Fibroblast of mammary gland (primary cell): ENCODE data around the gene ITPR3.

Source experiments
- DNase-seq: peaks from one replicate; pipeline ENCODE4 v3.0.0-alpha.2; 2010; ENCODE audit warnings: low read depth
- H3K4me3 ChIP-seq: 2 replicates; pipeline ENCODE4 v1.5.1; 2011; ENCODE audit warnings: low read depth, mild to moderate bottlenecking, low read length, moderate library complexity; ENCODE audit not compliant: control insufficient read depth
- TF ChIP-seq, protein P1 (sequence below): conservative IDR thresholded peaks from 2 replicates; pipeline ENCODE4 v1.5.1; 2011; ENCODE audit warnings: low read depth, low read length, inconsistent platforms; ENCODE audit not compliant: control insufficient read depth, insufficient read depth

ITPR3 gene

DNA sequence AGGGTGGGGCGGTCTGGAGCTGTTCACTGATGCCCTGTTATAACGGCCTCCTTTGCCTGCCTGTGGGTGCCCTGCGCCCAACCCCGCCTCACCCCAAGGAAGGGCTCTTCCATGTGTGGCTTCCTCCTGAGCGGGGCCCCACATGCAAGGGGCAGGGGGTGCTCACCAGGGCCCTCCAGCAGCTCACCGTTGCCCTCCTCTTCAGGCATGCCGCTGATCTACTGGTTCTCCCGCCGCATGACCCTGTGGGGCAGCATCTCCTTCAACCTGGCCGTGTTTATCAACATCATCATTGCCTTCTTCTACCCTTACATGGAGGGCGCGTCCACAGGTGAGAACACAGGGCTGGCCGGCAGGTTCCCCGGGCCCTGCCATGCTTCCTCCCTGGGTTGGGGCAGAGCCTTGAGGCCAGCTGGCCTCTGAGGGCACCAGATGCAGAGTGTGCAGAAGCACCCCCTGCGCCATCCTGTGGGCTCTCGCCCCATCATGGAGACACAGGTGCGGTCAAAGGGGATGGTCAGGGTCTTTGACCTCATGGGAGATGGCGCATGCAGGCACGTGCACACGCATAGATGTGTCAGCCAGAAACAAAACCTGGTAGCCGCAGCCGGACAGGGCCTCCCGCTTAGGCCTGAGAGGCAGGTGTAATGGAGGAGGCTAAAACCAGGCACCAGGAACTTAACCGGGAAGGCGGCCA lies 67.5 kb downstream of the ITPR3 start:
- TF ChIP-seq, protein P1, sequence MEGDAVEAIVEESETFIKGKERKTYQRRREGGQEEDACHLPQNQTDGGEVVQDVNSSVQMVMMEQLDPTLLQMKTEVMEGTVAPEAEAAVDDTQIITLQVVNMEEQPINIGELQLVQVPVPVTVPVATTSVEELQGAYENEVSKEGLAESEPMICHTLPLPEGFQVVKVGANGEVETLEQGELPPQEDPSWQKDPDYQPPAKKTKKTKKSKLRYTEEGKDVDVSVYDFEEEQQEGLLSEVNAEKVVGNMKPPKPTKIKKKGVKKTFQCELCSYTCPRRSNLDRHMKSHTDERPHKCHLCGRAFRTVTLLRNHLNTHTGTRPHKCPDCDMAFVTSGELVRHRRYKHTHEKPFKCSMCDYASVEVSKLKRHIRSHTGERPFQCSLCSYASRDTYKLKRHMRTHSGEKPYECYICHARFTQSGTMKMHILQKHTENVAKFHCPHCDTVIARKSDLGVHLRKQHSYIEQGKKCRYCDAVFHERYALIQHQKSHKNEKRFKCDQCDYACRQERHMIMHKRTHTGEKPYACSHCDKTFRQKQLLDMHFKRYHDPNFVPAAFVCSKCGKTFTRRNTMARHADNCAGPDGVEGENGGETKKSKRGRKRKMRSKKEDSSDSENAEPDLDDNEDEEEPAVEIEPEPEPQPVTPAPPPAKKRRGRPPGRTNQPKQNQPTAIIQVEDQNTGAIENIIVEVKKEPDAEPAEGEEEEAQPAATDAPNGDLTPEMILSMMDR = no peak
- no peak overlapping the region for H3K4me3 ChIP-seq
- no peak for DNase-seq

DNA sequence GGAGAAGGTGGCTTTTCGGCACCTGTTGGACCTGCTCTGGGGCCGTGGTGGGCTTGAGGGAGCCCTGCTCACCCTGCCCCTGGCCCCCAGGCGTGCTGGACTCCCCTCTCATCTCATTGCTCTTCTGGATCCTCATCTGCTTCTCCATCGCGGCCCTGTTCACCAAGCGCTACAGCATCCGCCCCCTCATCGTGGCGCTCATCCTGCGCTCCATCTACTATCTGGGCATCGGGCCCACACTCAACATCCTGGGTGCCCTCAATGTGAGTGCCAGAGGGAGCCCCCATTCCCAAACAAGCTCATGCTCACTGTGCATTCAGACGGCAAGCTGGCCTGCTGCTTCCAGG lies 68.0 kb downstream of the ITPR3 start:
- TF ChIP-seq, protein P1 = no peak
- no peak for DNase-seq

DNA sequence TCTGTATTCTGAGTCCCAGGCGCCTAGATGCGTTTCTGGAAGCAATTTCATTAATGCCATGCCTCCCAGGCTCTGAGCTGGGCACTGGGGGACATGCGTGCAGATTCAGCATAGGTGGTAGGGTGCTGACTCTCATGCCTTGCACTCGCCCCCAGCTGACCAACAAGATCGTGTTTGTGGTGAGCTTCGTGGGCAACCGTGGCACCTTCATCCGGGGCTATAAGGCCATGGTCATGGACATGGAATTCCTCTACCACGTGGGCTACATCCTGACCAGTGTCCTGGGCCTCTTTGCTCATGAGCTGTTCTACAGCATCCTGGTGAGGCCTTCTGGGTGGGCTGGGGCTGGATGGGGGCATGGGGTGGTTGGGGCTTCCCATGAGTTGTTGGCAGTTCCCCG lies 68.8 kb downstream of the ITPR3 start:
- DNase-seq = no peak
- H3K4me3 ChIP-seq = no peak overlapping the region
- TF ChIP-seq, protein P1 = no peak

More for the DNA sequence above, 68.0 kb downstream of the ITPR3 start:
- no peak overlapping the region for H3K4me3 ChIP-seq

DNA sequence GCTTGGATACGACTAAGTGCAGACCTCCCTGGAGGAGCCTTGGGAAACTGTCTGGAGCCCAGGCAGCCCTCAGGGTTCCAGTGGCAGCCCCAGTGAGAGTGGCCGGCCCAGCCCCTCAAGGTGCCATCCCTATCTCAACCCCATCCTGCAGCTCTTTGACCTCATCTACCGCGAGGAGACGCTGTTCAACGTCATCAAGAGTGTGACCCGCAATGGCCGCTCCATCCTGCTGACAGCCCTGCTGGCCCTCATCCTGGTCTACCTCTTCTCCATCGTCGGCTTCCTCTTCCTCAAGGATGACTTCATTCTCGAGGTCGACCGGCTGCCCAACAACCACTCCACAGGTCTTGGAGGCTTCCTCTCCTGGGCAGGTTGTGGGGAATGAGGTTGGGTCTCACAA lies 69.6 kb downstream of the ITPR3 start:
- TF ChIP-seq, protein P1 = no peak
- no peak for DNase-seq
- H3K4me3 ChIP-seq = no peak overlapping the region

- H3K4me3 ChIP-seq = no peak overlapping the region
- no peak for DNase-seq
- TF ChIP-seq, protein P1 = no peak
Measured at GRCh38 chr6:33691456-33692077, 70.4 kb downstream of the ITPR3 start.

DNA sequence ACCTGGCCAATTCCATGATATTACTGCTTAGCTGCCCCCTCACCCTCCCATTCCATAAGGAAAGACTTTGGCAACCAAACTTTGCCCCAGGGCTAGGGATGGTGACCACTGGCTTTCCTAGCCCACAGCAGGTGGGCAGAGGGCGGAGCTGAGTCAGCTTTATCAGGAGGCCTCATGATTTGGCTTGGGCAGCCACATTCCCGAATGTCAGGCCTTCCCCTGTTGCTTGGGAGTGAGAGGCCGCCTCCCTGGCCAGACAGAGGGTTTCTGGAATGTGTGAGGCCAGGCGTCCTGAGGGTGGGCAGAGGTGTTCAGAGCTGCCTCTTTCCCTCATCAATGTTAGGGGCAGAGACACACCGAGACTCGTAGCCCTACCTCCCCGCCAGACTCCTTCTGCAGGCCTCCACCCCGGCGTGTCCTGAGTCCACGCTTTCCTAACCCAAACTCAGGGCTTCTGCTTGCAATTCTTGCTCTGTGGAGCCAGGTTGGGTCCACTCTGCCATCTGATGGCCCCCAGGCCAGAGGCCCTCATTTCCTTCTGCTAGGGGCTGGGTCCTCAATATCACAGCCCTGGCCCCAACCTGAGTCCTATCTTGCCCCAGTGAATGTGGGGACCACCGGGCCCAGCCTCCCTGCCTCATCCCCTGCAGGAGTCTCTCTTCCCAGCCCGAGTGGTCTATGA lies 71.1 kb downstream of the ITPR3 start:
- DNase-seq = no peak
- H3K4me3 ChIP-seq = no peak overlapping the region
- TF ChIP-seq, protein P1 = no peak
